ENCODE data around the gene SLC7A6. TPM values are rescaled to one million over a fixed set of nuclear protein-coding genes. Genes with fewer than 3 reads are reported as not detected.

SLC7A6 gene
- total RNA-seq, 2 experiments from 2014 or later = 53.1 to 79.5 TPM

- Histone ChIP-seq H3K9me3 (ENCODE audit: low read length) (no peaks in the 10 kb centered on the region), H3K4me1 (ENCODE audit: insufficient read depth, low read length, poor library complexity, severe bottlenecking) (no peaks in the 10 kb centered on the region), H3K4me2 (ENCODE audit: low read length) (no peak overlapping the region), H2AFZ (ENCODE audit: low read length) (no peak overlapping the region), H3K4me3 (ENCODE audit: low read depth, low read length, poor library complexity, severe bottlenecking) (no peak overlapping the region), H3K9me2 (ENCODE audit: insufficient read depth, low read length) (no peaks in the 10 kb centered on the region), H3K79me2 (ENCODE audit: insufficient read depth, low read depth, low read length) (no peaks in the 10 kb centered on the region), H3K27ac (ENCODE audit: low read depth, low read length, poor library complexity, severe bottlenecking) (no peak overlapping the region), H4K20me1 (ENCODE audit: insufficient read depth, low read length) (no peaks in the 10 kb centered on the region), H3K36me3 (ENCODE audit: insufficient read depth, low read length) (peaks cover 97% of the 10 kb centered on the region)
- intact Hi-C loops (cut with micrococcal nuclease; ENCODE audit: unreplicated experiment) = no loop called here
- POLR2A ChIA-PET = no interaction called here
- no peak for DNase-seq (ENCODE audit: low spot score)
- CTCF ChIA-PET (ENCODE audit: unreplicated experiment) = no interaction called here
- BruUV-seq (replicated peaks) = no TSS peak
- TF ChIP-seq EZH2phosphoT487 (IDR thresholded peaks at IDR 0.05; ENCODE audit: borderline replicate concordance, low read depth, low read length) = no peak
- no peak for TF ChIP-seq CTCF (conservative IDR thresholded peaks at IDR 0.05; ENCODE audit: low read length)
Observed at GRCh38 chr16:68343137-68343536, 78.8 kb downstream of the SLC7A6 start.

- no peak overlapping the region for H3K27ac ChIP-seq (ENCODE audit: low read depth, low read length, poor library complexity, severe bottlenecking)
- H3K79me2 ChIP-seq (ENCODE audit: insufficient read depth, low read depth, low read length) = no peaks in the 10 kb centered on the region
- intact Hi-C loops (cut with micrococcal nuclease; ENCODE audit: unreplicated experiment) = no loop called here
- no peak overlapping the region for H3K4me2 ChIP-seq (ENCODE audit: low read length)
- no peak overlapping the region for H2AFZ ChIP-seq (ENCODE audit: low read length)
- no peak overlapping the region for H3K4me3 ChIP-seq (ENCODE audit: low read depth, low read length, poor library complexity, severe bottlenecking)
- peaks cover 97% of the 10 kb centered on the region for H3K36me3 ChIP-seq (ENCODE audit: insufficient read depth, low read length)
- no peaks in the 10 kb centered on the region for H3K9me2 ChIP-seq (ENCODE audit: insufficient read depth, low read length)
- H4K20me1 ChIP-seq (ENCODE audit: insufficient read depth, low read length) = no peaks in the 10 kb centered on the region
- POLR2A ChIA-PET = interaction anchor here (0.6 kb wide), 1 partner anchor 927 kb away, joined by 3 read pairs; no protein-coding TSS in a partner anchor
- CTCF ChIA-PET (ENCODE audit: unreplicated experiment) = no interaction called here
- no TSS peak for BruUV-seq (replicated peaks)
- TF ChIP-seq CTCF (conservative IDR thresholded peaks at IDR 0.05; ENCODE audit: low read length) = no peak
- H3K9me3 ChIP-seq (ENCODE audit: low read length) = no peaks in the 10 kb centered on the region
- no peaks in the 10 kb centered on the region for H3K4me1 ChIP-seq (ENCODE audit: insufficient read depth, low read length, poor library complexity, severe bottlenecking)
- no peak for DNase-seq (ENCODE audit: low spot score)
Observed at GRCh38 chr16:68344252-68344651, 79.9 kb downstream of the SLC7A6 start.

- Histone ChIP-seq H3K4me3 (ENCODE audit: low read depth, low read length, poor library complexity, severe bottlenecking) (no peak overlapping the region), H3K79me2 (ENCODE audit: insufficient read depth, low read depth, low read length) (no peaks in the 10 kb centered on the region), H3K4me1 (ENCODE audit: insufficient read depth, low read length, poor library complexity, severe bottlenecking) (no peaks in the 10 kb centered on the region), H4K20me1 (ENCODE audit: insufficient read depth, low read length) (no peaks in the 10 kb centered on the region), H3K36me3 (ENCODE audit: insufficient read depth, low read length) (peaks cover 97% of the 10 kb centered on the region), H3K4me2 (ENCODE audit: low read length) (no peak overlapping the region), H3K9me2 (ENCODE audit: insufficient read depth, low read length) (no peaks in the 10 kb centered on the region), H2AFZ (ENCODE audit: low read length) (no peak overlapping the region), H3K27ac (ENCODE audit: low read depth, low read length, poor library complexity, severe bottlenecking) (no peak overlapping the region), H3K9me3 (ENCODE audit: low read length) (no peaks in the 10 kb centered on the region)
- intact Hi-C loops (cut with micrococcal nuclease; ENCODE audit: unreplicated experiment) = no loop called here
- TF ChIP-seq CTCF (conservative IDR thresholded peaks at IDR 0.05; ENCODE audit: low read length) (no peak), EZH2phosphoT487 (IDR thresholded peaks at IDR 0.05; ENCODE audit: borderline replicate concordance, low read depth, low read length) (no peak)
- no TSS peak for BruUV-seq (replicated peaks)
- no peak for DNase-seq (ENCODE audit: low spot score)
- ChIA-PET POLR2A (no interaction called here), CTCF (ENCODE audit: unreplicated experiment) (no interaction called here)
Observed at GRCh38 chr16:68345351-68345810, 81.1 kb downstream of the SLC7A6 start.

All from OCI-LY7 (cell line).